HG02884 (cell line): Measurements from ENCODE around the gene AQP4.

Source experiments
- ATAC-seq: cut with Tn5 transposase; IDR thresholded peaks from one replicate; pipeline ENCODE4 v1.9.1; 2021; ENCODE audit warnings: mild to moderate bottlenecking, moderate library complexity; ENCODE audit not compliant: unreplicated experiment

AQP4 gene, protein sequence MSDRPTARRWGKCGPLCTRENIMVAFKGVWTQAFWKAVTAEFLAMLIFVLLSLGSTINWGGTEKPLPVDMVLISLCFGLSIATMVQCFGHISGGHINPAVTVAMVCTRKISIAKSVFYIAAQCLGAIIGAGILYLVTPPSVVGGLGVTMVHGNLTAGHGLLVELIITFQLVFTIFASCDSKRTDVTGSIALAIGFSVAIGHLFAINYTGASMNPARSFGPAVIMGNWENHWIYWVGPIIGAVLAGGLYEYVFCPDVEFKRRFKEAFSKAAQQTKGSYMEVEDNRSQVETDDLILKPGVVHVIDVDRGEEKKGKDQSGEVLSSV

GRCh38 chr18:26865557-26865956, at the start of gene AQP4:
Gene AQP4 (minus strand): TSS chr18:26865707. CDS start chr18:26865689, 18 bp downstream.
- no peak for ATAC-seq

DNA sequence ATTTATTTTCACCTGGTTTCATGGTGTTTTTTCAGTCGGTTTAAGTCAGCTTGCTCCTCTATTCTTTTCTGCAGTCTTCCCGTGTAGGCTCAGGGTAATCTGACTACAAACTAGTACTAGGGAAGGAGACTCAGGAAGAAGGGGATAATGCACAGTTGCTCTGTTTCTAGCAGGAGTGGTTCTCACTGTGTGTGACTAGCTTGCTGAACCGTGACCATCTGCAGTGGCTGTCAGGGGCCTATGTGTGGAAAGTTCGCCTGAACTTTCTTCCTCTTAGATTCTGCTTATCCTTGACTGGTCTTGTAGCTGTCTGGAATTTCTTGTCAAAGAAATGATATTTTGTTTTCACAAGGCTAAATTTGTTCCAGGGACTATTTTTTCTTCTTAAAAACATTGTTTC, 46.3 kb upstream of the AQP4 start:
- ATAC-seq, result no peak

GRCh38 chr18:26909599-26910290, 44.2 kb upstream of the AQP4 start:
- no peak for ATAC-seq

DNA sequence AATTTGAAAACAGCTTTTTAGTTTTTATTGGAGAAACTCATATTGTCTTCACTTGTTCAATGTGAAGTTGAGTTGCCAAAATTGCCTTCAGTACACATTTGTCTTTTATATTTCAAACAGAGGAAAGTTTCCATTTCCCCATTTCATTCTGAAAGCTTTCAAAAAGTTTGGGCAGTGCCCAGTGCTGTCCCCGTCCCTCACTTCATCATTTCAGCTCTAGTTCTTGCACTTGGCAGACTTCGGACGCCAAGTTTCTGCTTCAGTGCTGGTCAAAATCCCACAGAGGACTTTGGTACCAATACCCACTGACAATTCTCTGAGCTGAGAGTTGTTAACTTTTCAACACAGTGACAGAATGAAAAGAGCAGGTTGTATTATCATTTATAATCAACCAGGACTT, 43.4 kb upstream of the AQP4 start:
- no peak for ATAC-seq

DNA sequence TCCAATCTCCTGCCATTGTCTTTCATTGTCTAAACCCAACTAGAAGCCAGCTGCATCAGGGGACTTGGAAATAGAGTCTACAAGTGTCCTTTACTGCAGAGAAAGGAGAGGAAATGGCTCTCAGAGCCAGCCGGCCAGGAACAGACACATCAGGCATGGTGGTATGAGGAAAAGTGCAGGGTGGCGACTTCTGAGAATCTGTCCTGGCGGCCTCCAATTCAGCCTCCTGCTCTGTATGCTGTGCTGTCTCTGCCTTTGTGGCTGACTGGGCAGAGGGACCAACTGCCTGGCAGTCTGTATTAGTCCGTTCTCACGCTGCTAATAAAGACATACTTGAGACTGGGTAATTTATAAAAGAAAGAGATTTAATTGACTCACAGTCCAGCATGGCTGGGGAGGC, 36.8 kb upstream of the AQP4 start:
- no peak for ATAC-seq

- no peak for ATAC-seq
These were observed 35.5 kb upstream of the AQP4 start for GRCh38 chr18:26901020-26901419.

GRCh38 chr18:26894426-26894825, 28.9 kb upstream of the AQP4 start:
- ATAC-seq, result no peak

DNA sequence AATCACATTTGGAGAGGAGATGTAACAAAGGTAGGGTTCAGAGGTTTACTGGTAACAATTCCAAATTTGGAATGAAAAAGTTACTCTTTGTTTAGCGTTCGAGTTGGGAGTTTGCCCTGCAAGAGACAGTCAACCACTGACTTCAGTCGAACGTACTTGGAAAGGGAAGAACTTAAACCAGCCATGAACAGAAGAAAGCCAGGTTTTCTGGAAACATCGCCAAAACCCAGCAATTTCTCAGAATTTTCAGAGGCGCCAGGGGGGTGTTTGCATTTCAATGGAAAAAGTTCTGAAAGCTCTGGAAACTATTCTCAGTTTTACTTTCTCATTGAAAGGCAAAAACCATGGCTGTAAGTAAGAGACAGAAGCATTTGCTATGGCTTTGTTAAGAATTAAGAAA, 28.5 kb upstream of the AQP4 start:
- no peak for ATAC-seq

GRCh38 chr18:26888259-26888658, 22.8 kb upstream of the AQP4 start:
- no peak for ATAC-seq

GRCh38 chr18:26875040-26875654, 9.6 kb upstream of the AQP4 start:
- no peak for ATAC-seq

DNA sequence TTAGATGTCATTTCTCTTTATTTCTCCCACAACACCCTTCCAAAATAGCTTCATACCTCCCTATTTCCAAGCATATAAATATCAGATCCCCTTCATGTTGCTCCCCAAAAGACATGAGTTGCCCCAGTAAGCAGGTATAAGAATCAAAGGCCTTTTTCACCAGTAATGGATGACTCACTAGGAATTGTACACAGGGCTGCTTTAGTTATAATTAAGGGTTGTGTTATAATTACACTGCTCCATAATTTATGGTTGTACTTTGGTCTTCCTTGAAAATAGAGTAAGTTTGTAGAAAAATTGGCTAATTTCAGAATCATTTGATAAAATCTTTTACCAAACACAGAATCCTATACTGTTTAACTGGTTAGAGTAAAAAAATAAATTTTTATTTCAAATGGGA, 8.8 kb upstream of the AQP4 start:
- ATAC-seq, result no peak

DNA sequence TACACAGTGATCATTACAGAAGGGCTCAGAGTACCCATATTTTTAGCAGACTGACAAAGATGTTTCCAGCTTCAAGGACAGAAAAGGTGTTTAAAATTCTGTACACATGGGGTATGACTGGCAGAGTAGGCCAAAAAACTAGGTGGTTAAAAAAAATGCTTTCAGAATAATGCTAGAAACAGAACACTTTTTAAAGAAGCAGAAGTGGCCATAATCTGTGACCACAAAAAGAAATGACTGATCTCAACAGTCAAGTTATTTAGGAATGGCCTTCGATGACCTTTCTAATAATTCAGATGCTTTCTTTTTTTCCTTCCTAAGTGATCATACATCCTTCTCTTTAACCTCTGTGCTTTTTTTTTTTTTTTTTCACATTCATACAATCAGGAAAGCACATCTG, 4.1 kb upstream of the AQP4 start:
- ATAC-seq, result peak; percentile 81

DNA sequence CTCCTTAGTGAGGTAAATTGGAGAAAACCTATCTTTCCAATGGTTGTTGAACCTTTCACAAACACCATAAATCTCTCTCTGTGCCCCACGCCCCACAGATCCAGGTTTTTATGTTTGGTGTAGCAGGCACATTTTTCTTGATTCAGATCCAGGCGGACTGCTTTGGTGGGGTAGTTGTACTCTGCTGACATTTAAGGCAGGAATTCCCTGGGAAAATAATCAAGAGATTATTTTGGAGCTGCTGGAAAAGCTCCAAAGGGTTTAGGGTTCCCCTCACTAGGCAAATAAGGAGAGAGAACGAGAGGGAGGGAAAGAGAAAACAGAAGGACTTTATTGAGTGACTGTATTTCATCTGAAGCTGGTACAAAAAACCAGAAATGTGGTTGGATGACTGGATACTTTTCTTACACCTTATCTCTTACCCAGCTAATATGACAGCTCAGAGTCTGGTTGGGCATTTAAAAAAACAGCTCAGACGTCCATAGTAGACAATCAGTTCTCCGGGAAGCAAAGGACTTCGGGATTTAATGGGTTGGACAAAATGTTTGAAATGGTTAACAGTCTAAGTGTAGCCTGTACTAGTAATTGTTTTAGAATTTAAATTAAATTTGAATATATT, 3.6 kb upstream of the AQP4 start:
- ATAC-seq, result no peak

DNA sequence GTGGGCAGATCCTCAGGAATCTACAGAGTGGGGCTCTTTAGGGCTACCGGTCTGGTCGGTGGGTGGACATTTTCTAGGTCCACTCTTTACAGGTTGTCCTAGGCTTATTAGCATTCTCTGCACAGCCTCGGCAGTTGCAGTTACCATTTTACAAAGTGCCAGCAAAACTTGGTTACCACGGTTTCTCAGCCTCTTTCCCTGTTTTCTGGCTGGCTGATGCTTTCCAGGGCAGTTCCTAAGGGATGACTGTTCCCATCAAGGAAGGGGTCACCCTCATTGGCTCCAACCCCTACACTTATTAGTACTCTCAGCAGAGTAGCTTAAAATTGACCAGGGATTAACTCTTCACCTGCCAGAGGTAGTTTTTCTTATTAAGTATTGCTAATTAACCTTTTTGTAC, 2.0 kb upstream of the AQP4 start:
- ATAC-seq, result no peak

- ATAC-seq, result no peak
These were observed 849 bp downstream of the AQP4 start for GRCh38 chr18:26864658-26865057.

- ATAC-seq, result no peak
These were observed 1.5 kb downstream of the AQP4 start for GRCh38 chr18:26863921-26864497.

DNA sequence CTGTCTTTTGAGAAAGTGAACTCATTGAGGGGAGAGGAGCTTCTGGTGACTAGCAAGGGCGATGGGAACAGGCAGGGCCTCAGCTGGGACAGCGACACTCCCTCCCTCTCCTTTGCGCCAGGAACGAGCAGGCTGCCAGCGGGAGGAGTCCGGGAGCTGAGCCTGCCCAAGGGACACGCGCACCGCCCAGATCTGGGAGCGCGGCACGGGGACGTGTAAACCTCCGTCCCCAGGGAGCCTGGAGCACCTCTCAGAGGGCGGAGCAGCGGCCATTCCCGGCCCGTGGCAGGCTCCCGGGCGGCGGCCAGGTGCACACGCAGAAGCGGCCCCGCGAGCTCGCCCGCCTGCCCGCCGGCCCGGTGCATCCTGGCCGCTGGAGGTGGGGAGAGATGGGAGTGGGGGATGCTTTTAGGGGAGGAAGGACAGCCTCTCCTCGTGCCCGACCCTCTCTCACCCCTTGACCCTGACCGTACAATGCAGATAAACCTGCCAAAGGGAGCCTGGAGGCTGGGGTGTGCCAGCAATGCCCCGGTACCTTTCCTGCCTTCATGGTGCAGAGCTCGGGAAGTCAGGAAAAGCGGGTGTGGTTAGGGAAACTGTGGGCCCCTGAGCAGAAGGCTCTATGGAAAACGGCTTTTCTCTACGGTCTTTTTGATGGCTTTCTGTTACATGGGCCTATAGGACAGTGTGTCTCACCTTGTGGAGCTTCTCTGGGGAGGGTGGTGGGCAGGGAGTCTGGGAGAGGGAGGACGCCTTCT, 2.2 kb downstream of the AQP4 start:
- no peak for ATAC-seq

GRCh38 chr18:26862084-26862483, 3.4 kb downstream of the AQP4 start:
- ATAC-seq, result no peak

GRCh38 chr18:26854292-26854881, 11.1 kb downstream of the AQP4 start:
- no peak for ATAC-seq

DNA sequence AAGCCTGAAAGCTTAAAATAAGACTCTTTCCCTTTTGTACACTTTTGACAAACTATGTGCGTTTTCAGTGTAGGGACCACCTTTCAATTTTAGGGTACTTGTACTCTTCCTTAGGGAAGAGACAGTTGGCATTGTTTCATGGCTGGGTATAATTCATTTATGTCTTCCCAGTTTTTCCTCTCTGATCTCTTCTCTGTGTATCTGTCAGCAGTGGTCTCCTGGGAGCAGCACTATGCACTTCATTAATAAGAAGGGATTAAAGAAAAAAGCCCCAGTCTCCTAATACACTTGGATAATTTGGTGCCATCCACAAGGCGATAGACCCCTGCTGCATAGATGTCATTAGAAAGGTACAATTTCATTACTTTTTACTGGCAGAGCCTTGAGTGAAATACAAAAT, 12.1 kb downstream of the AQP4 start:
- no peak for ATAC-seq
